Measurements from ENCODE around the gene EVPL. TPM values are rescaled to one million over a fixed set of nuclear protein-coding genes. Genes with fewer than 3 reads are reported as not detected.

The EVPL gene
- polyA plus RNA-seq, 1 donor (not counting 4 experiments of a cell fraction or from before 2014, with no cell fraction given): 7.6 TPM

- Histone ChIP-seq H3K79me2 (ENCODE audit: control insufficient read depth, insufficient read depth, low read length) (no peaks in the 10 kb centered on the region), H3K27ac (ENCODE audit: control insufficient read depth, insufficient read depth, low read length) (no peak overlapping the region), H3K9ac (ENCODE audit: control insufficient read depth, extremely low read depth, insufficient read depth, low read length) (no peak overlapping the region), H3K4me3 (ENCODE audit: control insufficient read depth in 2 of 3, extremely low read depth in 1 of 3, insufficient read depth in 2 of 3, low read depth in 1 of 3, low read length in 3 of 3) (no peak overlapping the region), H2AFZ (ENCODE audit: control insufficient read depth, low read length) (no peak overlapping the region), H3K36me3 (ENCODE audit: control insufficient read depth in 2 of 2, extremely low read depth in 1 of 2, insufficient read depth in 2 of 2, low read length in 2 of 2) (peaks cover 14 to 32% of the 10 kb centered on the region in 2 experiments), H3K4me1 (ENCODE audit: control insufficient read depth, extremely low read depth, insufficient read depth, low read length) (no peaks in the 10 kb centered on the region), H3K9me3 (ENCODE audit: control insufficient read depth, low read depth, low read length) (no peaks in the 10 kb centered on the region), H3K4me2 (ENCODE audit: control insufficient read depth, extremely low read depth, insufficient read depth, low read depth, low read length) (no peak overlapping the region), H3K9me1 (ENCODE audit: control insufficient read depth, extremely low read depth, insufficient read depth, low read length) (no peaks in the 10 kb centered on the region), H3K27me3 (ENCODE audit: control insufficient read depth, extremely low read depth, insufficient read depth, low read length) (no peaks in the 10 kb centered on the region), H4K20me1 (ENCODE audit: control insufficient read depth, extremely low read depth, insufficient read depth, low read length) (peaks cover 8% of the 10 kb centered on the region)
- DNase-seq (ENCODE audit: low read depth, low spot score) (no peak), FAIRE-seq (no peak)
- TF ChIP-seq CTCF (optimal IDR thresholded peaks at IDR 0.05 in 1 of 3, IDR thresholded peaks at IDR 0.05 in 1 of 3, conservative IDR thresholded peaks at IDR 0.05 in 1 of 3; ENCODE audit: extremely low read depth in 1 of 3, insufficient read depth in 2 of 3, low read length in 3 of 3) (no peak), EZH2 (IDR thresholded peaks at IDR 0.05; ENCODE audit: low read length) (no peak)
- dilution Hi-C loops (cut with MboI; ENCODE audit: extremely low pct_ligation_motif_present, low sequenced_read_pairs): no loop called here
Observed at GRCh38 chr17:76018801-76019200, 8.3 kb downstream of the EVPL start.

DNA sequence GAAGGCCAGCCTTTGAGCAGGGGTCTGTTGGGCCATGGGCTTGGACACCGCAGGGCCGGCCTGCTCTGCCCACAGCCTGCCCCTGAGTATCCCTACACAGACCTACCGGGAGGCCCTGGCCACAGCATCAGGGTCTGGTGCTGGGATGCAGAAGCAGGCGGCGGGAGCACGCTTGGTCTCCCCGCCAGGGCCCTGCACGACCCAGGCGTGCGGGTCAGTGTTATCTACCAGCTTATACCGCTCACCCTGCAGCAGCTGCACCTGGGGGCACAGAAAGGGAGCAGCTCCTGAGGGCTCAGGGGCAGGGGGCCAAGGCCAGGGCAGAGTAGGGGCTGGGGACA, 8.8 kb downstream of the EVPL start:
- H3K9me1 ChIP-seq (ENCODE audit: control insufficient read depth, extremely low read depth, insufficient read depth, low read length): no peaks in the 10 kb centered on the region
- no peaks in the 10 kb centered on the region for H3K27me3 ChIP-seq (ENCODE audit: control insufficient read depth, extremely low read depth, insufficient read depth, low read length)
- no peak overlapping the region for H3K4me3 ChIP-seq (ENCODE audit: control insufficient read depth in 2 of 3, extremely low read depth in 1 of 3, insufficient read depth in 2 of 3, low read depth in 1 of 3, low read length in 3 of 3)
- DNase-seq (ENCODE audit: low read depth, low spot score): no peak
- no peaks in the 10 kb centered on the region for H3K9me3 ChIP-seq (ENCODE audit: control insufficient read depth, low read depth, low read length)
- no peaks in the 10 kb centered on the region for H3K4me1 ChIP-seq (ENCODE audit: control insufficient read depth, extremely low read depth, insufficient read depth, low read length)
- H3K36me3 ChIP-seq (ENCODE audit: control insufficient read depth in 2 of 2, extremely low read depth in 1 of 2, insufficient read depth in 2 of 2, low read length in 2 of 2): peaks cover 16 to 31% of the 10 kb centered on the region in 2 experiments
- H4K20me1 ChIP-seq (ENCODE audit: control insufficient read depth, extremely low read depth, insufficient read depth, low read length): peaks cover 8% of the 10 kb centered on the region
- FAIRE-seq: no peak
- dilution Hi-C loops (cut with MboI; ENCODE audit: extremely low pct_ligation_motif_present, low sequenced_read_pairs): no loop called here
- H3K27ac ChIP-seq (ENCODE audit: control insufficient read depth, insufficient read depth, low read length): no peak overlapping the region
- no peak overlapping the region for H3K4me2 ChIP-seq (ENCODE audit: control insufficient read depth, extremely low read depth, insufficient read depth, low read depth, low read length)
- H3K79me2 ChIP-seq (ENCODE audit: control insufficient read depth, insufficient read depth, low read length): no peaks in the 10 kb centered on the region
- H2AFZ ChIP-seq (ENCODE audit: control insufficient read depth, low read length): no peak overlapping the region
- no peak overlapping the region for H3K9ac ChIP-seq (ENCODE audit: control insufficient read depth, extremely low read depth, insufficient read depth, low read length)
- TF ChIP-seq CTCF (optimal IDR thresholded peaks at IDR 0.05 in 1 of 3, IDR thresholded peaks at IDR 0.05 in 1 of 3, conservative IDR thresholded peaks at IDR 0.05 in 1 of 3; ENCODE audit: extremely low read depth in 1 of 3, insufficient read depth in 2 of 3, low read length in 3 of 3) (no peak), EZH2 (IDR thresholded peaks at IDR 0.05; ENCODE audit: low read length) (no peak)
